Ishikawa (cell line): Measurements from ENCODE around the gene MRFAP1L1.

ENCODE experiments used
- CEBPB ChIP-seq: IDR thresholded peaks from 2 replicates; pipeline ENCODE4 v1.6.1; 2012
- CREB1 ChIP-seq: IDR thresholded peaks from 2 replicates; pipeline ENCODE4 v1.6.1; 2012; ENCODE audit warnings: low read depth
- EGR1 ChIP-seq: IDR thresholded peaks from 2 replicates; pipeline ENCODE4 v1.6.1; 2012
- EP300 ChIP-seq: IDR thresholded peaks from 2 replicates; pipeline ENCODE4 v1.6.1; 2012; ENCODE audit warnings: borderline replicate concordance
- FOXM1 ChIP-seq: IDR thresholded peaks from 2 replicates; pipeline ENCODE4 v1.6.1; 2012; ENCODE audit warnings: low read depth, borderline replicate concordance
- NFIC ChIP-seq: IDR thresholded peaks from 2 replicates; pipeline ENCODE4 v1.6.1; 2012
- RAD21 ChIP-seq: IDR thresholded peaks from 2 replicates; pipeline ENCODE4 v1.6.1; 2012; ENCODE audit warnings: low read depth
- TAF1 ChIP-seq: IDR thresholded peaks from 2 replicates; pipeline ENCODE4 v1.6.1; 2012; ENCODE audit warnings: low read depth, mild to moderate bottlenecking
- TCF12 ChIP-seq: IDR thresholded peaks from 2 replicates; pipeline ENCODE4 v1.6.1; 2012; ENCODE audit warnings: low read depth
- TEAD4 ChIP-seq: IDR thresholded peaks from 2 replicates; pipeline ENCODE4 v1.6.1; 2012
- YY1 ChIP-seq: IDR thresholded peaks from 2 replicates; pipeline ENCODE4 v1.6.1; 2012; ENCODE audit warnings: low read depth
- ZBTB7A ChIP-seq: IDR thresholded peaks from 2 replicates; pipeline ENCODE4 v1.6.1; 2012; ENCODE audit warnings: low read depth
- TF ChIP-seq, protein P1 (sequence below): IDR thresholded peaks from 2 replicates; pipeline ENCODE4 v1.6.1; 2012; ENCODE audit warnings: low read depth, mild to moderate bottlenecking
- TF ChIP-seq, protein P2 (sequence below): IDR thresholded peaks from 2 replicates; pipeline ENCODE4 v1.6.1; 2012
- TF ChIP-seq, protein P3 (sequence below): IDR thresholded peaks from 2 replicates; pipeline ENCODE4 v1.6.1; 2012

The MRFAP1L1 gene

DNA sequence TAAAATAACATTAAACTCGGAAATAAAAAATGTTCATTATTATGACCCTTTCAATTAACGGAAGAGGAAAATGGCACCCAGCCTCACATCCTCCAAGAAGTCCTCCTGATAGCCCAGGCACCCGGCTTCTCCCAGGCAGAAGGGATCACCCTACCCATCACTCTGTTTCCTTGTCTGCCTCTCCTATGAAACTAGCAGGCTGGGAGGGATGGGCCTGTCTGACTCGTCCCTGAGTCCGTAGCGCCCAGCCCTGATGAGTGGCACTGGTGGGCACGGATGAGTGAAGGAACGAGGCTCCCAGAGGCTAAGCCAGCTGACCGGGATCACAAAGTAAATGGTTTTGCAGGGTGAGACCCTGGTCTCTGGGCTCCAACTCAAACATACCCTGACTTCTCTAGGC lies 44.2 kb upstream of the MRFAP1L1 start:
- TF ChIP-seq, protein P1, sequence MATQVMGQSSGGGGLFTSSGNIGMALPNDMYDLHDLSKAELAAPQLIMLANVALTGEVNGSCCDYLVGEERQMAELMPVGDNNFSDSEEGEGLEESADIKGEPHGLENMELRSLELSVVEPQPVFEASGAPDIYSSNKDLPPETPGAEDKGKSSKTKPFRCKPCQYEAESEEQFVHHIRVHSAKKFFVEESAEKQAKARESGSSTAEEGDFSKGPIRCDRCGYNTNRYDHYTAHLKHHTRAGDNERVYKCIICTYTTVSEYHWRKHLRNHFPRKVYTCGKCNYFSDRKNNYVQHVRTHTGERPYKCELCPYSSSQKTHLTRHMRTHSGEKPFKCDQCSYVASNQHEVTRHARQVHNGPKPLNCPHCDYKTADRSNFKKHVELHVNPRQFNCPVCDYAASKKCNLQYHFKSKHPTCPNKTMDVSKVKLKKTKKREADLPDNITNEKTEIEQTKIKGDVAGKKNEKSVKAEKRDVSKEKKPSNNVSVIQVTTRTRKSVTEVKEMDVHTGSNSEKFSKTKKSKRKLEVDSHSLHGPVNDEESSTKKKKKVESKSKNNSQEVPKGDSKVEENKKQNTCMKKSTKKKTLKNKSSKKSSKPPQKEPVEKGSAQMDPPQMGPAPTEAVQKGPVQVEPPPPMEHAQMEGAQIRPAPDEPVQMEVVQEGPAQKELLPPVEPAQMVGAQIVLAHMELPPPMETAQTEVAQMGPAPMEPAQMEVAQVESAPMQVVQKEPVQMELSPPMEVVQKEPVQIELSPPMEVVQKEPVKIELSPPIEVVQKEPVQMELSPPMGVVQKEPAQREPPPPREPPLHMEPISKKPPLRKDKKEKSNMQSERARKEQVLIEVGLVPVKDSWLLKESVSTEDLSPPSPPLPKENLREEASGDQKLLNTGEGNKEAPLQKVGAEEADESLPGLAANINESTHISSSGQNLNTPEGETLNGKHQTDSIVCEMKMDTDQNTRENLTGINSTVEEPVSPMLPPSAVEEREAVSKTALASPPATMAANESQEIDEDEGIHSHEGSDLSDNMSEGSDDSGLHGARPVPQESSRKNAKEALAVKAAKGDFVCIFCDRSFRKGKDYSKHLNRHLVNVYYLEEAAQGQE, result no peak

DNA sequence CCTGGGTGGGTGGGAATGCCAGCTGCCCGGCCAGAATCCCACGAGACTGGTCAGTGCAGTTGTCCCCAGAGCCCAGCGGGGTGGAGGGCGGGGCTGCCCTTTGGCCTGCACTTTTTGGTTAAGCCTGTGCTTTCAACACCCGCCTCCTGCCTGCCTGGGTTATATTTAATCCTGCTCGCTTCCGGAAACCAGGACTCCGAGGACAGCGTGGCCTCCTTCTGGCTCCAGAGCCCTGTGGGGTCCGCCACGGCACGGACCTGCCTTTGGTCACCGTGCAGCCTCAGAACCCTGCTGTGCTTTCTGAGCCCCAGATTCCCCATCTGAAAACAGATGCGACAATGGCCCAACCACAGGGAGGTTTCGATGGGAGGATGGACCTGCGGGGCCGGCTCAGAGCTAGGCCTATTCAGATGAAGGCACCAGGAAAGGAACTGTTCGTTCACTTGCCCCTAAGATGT lies 43.5 kb upstream of the MRFAP1L1 start:
- TF ChIP-seq TEAD4, result 0 out of 2 replicates have a peak, but pooled peaks have one; percentile 12
- TF ChIP-seq TAF1, result no peak

DNA sequence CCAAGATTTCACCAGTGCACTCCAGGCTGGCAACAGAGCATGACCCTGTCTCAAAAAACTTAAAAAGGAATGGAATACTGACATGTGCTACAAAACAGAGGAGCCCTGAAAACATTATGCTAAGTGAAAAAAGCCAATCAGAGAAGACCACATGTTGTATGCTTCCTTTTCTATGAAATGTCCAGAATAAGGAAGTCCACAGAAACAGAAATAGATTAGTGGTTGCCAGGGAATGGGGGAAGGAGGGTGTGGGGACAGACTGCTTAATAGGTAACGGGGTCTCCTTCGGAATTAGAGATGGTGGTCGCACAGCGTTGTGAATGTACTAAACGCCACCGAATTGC lies 42.8 kb upstream of the MRFAP1L1 start:
- TF ChIP-seq RAD21, result no peak
- no peak for TF ChIP-seq NFIC
- no peak for TF ChIP-seq TAF1
- TF ChIP-seq, protein P1, result no peak
- no peak for TF ChIP-seq CREB1
- TF ChIP-seq, protein P2, sequence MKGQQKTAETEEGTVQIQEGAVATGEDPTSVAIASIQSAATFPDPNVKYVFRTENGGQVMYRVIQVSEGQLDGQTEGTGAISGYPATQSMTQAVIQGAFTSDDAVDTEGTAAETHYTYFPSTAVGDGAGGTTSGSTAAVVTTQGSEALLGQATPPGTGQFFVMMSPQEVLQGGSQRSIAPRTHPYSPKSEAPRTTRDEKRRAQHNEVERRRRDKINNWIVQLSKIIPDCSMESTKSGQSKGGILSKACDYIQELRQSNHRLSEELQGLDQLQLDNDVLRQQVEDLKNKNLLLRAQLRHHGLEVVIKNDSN, result no peak
- TF ChIP-seq FOXM1, result no peak
- TF ChIP-seq TCF12, result no peak
- TF ChIP-seq, protein P3, sequence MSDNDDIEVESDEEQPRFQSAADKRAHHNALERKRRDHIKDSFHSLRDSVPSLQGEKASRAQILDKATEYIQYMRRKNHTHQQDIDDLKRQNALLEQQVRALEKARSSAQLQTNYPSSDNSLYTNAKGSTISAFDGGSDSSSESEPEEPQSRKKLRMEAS, result no peak
- no peak for TF ChIP-seq TEAD4
- no peak for TF ChIP-seq EP300
- no peak for TF ChIP-seq ZBTB7A
- no peak for TF ChIP-seq YY1
- no peak for TF ChIP-seq CEBPB
- TF ChIP-seq EGR1, result no peak

DNA sequence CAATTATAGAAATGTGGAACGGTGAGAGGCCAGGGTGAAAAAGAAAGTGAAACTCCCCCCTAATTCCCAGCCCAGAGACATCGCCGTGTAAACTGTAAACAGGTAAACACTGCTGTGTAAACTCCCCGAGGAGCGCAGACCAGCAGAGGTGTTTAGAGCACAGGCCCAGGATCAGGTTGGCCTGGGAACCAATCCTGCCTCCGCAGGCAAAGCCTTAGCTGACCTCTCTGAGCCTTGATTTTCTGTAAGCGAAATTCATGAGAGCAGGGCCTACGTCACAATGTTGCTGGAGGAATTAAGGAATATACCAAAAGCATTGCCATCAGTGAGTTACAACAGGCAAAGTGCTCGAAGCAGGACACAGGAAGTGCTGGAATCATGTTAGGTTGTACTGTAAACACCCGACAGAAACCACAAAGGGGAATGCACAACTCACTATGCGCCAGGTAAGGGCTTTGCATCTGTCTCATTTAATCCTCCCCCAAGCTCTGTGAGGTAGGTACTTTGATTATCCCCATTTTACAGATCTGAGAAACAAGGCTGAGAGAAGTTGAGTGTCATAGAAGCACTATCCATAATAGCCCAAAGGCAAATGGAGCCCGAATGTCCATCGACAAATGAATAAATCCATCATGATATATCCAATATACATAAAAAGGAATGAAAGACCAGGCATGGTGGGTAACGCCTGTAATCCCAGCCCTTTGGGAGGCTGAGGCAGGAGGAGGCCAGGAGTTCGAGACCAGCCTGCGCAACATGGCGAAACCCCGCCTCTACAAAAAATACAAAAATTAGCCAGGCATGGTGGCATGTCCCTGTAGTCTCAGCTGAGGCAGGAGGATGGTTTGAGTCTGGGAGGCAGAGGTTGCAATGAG lies 42.2 kb upstream of the MRFAP1L1 start:
- no peak for TF ChIP-seq CREB1
- no peak for TF ChIP-seq TEAD4
- no peak for TF ChIP-seq ZBTB7A

DNA sequence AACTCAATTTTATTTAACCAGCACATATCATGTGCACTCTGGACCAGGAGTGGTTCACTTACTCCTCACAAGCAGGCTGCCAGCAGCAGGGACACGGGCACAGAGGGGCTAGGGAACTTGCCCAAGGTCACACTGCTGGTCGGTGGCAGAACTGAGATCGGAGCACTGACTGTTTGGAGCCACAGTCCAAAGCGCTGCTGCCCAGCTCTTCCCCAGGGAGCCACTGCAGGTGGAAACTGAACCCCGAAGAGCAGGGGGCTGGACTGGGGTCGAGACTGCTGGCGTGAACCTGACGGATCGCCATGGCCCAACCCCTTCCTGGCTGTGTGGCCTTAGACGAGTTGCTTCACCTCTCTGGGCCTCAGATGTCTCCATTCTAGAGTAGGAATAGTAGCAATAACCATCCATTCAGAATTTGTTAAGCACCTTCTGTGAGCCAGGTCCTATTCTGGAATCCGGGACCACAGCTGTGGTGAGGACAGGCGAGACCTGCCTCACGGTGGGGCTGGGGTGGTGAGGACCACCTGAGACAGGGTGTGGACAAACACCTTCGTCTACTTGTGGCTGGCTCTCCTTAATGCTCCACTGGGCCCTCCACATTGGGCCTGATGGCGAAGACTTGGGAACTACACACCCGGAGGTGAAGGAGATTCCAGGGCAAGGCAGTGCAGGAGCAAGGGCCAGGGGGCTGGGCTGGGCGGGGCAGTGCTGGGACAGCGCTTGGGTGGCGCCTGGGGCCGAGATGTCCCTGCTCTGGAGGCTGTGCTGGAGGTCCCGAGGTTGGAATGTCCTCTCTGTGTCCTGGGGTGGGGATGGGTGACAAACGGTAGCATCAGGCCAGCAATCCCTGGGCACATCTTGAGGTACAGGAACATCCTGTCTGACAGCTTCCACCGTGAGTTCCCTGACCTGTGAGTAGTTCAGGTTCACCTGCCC lies 40.9 kb upstream of the MRFAP1L1 start:
- TF ChIP-seq, protein P3, result no peak
- TF ChIP-seq RAD21 (no peak), ZBTB7A (no peak), EP300 (no peak), FOXM1 (no peak), TCF12 (no peak), CREB1 (no peak), YY1 (no peak)

DNA sequence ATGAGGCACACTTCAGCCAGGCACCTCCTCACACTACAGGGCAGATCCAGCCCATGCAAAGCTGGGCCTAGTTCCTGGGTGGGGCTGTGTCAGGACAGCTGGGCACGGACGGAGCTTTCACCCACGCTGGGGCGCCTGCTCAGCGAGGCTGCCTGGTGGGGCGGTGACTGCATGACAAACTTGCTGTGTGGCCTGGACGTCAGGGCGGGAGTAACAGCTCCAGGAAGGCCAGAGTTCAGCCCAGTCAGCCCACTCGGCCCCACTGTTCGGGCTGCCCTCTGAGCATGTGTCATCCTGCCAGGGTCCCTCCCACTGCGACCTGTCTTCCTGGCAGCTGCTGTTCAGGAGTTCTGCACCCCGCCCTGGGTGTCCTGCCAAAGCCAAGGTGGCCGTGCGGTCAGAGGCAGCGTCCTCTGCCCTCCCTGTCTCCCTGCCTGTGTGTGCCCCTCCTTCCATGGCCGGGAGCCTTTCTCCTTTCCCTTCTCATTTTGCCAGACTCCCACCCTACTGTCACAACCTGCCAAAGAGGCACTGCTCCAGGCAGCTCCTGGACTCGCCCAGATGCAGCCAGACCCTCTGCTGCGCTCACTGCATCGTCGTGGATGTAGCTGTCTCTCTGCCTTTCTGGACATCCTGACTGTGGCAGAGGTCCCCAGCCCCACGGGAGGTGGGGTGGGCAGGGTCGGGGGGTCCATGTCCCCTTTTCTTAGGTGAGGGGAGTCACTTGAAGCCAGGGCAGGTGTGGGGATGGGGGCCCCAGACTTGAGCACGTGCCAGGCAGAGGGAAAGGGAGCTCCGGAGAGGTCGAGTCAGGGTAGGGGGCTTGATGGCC lies 39.9 kb upstream of the MRFAP1L1 start:
- peak; percentile 39; the same call in 1 of the 2 replicates for TF ChIP-seq NFIC
- 0 out of 2 replicates have a peak, but pooled peaks have one; percentile 15 for TF ChIP-seq TEAD4
- TF ChIP-seq EGR1, result peak; percentile 49
- TF ChIP-seq FOXM1, result no peak
- TF ChIP-seq, protein P2, result no peak
- TF ChIP-seq EP300, result no peak
- TF ChIP-seq TAF1, result no peak
- TF ChIP-seq, protein P3, result peak; percentile 57; the same call in 1 of the 2 replicates
- TF ChIP-seq, protein P1, result no peak
- TF ChIP-seq RAD21, result peak; percentile 4; the same call in 1 of the 2 replicates
- TF ChIP-seq ZBTB7A, result no peak; the same call in 1 of the 2 replicates
- no peak for TF ChIP-seq CEBPB
- TF ChIP-seq CREB1, result no peak
- TF ChIP-seq TCF12, result peak; percentile 36; the same call in 1 of the 2 replicates
- no peak for TF ChIP-seq YY1
